DND-41 (cell line): ENCODE results near the gene CREB3L1.

Experiments used
- ATAC-seq: fragments of 200-7000 bp; cut with Tn5 transposase; 3 replicates; pipeline ENCODE4 v1.9.1; 2021; ENCODE audit warnings: low read depth; ENCODE audit not compliant: insufficient read depth
- DNase-seq: peaks from one replicate; pipeline ENCODE4 v3.0.0-alpha.2; 2020
- H2AFZ ChIP-seq: 2 replicates; pipeline ENCODE4 v1.6.0; 2012; ENCODE audit warnings: low read depth, low read length
- H3K27ac ChIP-seq: 2 replicates; pipeline ENCODE4 v1.5.1; 2012; ENCODE audit warnings: low read length, inconsistent platforms
- H3K27me3 ChIP-seq: fragments of 200-600 bp; sonication (generic); 2 replicates; pipeline ENCODE4 v1.6.0; 2012; ENCODE audit warnings: low read length, mild to moderate bottlenecking, inconsistent platforms; ENCODE audit not compliant: insufficient read depth, poor library complexity
- H3K36me3 ChIP-seq: 2 replicates; pipeline ENCODE4 v1.5.1; 2012; ENCODE audit warnings: low read length, inconsistent platforms; ENCODE audit not compliant: insufficient read depth
- H3K4me1 ChIP-seq: 2 replicates; pipeline ENCODE4 v1.5.1; 2012; ENCODE audit warnings: mild to moderate bottlenecking, low read length; ENCODE audit not compliant: insufficient read depth
- H3K4me2 ChIP-seq: 2 replicates; pipeline ENCODE4 v1.6.0; 2012; ENCODE audit warnings: mild to moderate bottlenecking, moderate library complexity, low read length, inconsistent platforms; ENCODE audit not compliant: insufficient read depth
- H3K4me3 ChIP-seq, 2 experiments: fragments of 200-600 bp in 1 of 2; shearing (Covaris generic) in 1 of 2; 2 replicates each; pipeline ENCODE4 v1.5.1; 2012 to 2016; ENCODE audit warnings: inconsistent platforms in 2 of 2, low read length in 2 of 2, mild to moderate bottlenecking in 2 of 2, low read depth in 1 of 2, moderate library complexity in 1 of 2
- H3K79me2 ChIP-seq: 2 replicates; pipeline ENCODE4 v1.6.0; 2012; ENCODE audit warnings: low read length, inconsistent platforms; ENCODE audit not compliant: insufficient read depth
- H3K9ac ChIP-seq: 2 replicates; pipeline ENCODE4 v1.6.0; 2012; ENCODE audit warnings: low read depth, mild to moderate bottlenecking, inconsistent platforms, low read length, moderate library complexity
- H3K9me3 ChIP-seq: 2 replicates; pipeline ENCODE4 v1.5.1; 2012; ENCODE audit warnings: low read length, moderate library complexity, mild to moderate bottlenecking, inconsistent platforms; ENCODE audit not compliant: insufficient read depth, severe bottlenecking
- H4K20me1 ChIP-seq: 2 replicates; pipeline ENCODE4 v1.6.0; 2012; ENCODE audit warnings: low read length; ENCODE audit not compliant: insufficient read depth
- EZH2 ChIP-seq: IDR thresholded peaks from 3 replicates; pipeline ENCODE4 v1.6.1; 2012; ENCODE audit warnings: borderline replicate concordance, low read depth, mild to moderate bottlenecking, moderate library complexity, low read length, inconsistent platforms; ENCODE audit not compliant: severe bottlenecking
- TF ChIP-seq, protein P1 (sequence below): IDR thresholded peaks from 2 replicates; pipeline ENCODE4 v1.5.1; 2012; ENCODE audit warnings: borderline replicate concordance, low read length, moderate library complexity, mild to moderate bottlenecking; ENCODE audit not compliant: poor library complexity, severe bottlenecking; ENCODE audit errors: extremely low read depth

Gene CREB3L1

DNA sequence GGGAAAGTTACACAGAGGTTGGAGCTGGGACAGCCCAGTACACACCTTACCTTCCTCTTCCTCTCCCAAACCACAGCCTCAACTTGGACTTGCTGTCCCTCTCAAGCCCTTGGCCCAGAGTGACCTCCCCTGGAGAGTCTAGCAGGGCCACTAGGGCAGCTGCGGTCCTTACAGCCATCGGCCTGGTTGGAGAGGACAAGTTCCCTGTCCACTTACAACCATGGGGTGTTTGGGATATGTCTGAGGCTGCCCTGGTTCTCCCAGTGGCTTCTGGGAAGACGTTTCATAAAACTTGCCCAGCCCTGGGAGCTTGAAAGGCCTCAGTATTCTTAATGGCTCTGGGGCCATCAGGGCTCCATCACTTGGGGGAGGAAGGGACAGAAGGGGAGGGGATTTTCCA, 56.7 kb downstream of the CREB3L1 start:
- ATAC-seq (no peak), DNase-seq (no peak)
- Histone ChIP-seq H3K9ac (no peak overlapping the region), H3K79me2 (no peaks in the 10 kb centered on the region), H3K4me2 (no peak overlapping the region), H3K4me1 (peaks cover 47% of the 10 kb centered on the region), H3K4me3 (no peak overlapping the region), H3K27ac (no peak overlapping the region), H2AFZ (no peak overlapping the region), H3K36me3 (no peaks in the 10 kb centered on the region), H3K9me3 (no peaks in the 10 kb centered on the region), H4K20me1 (peaks cover 33% of the 10 kb centered on the region), H3K27me3 (peaks cover 44% of the 10 kb centered on the region)
- TF ChIP-seq, protein P1, sequence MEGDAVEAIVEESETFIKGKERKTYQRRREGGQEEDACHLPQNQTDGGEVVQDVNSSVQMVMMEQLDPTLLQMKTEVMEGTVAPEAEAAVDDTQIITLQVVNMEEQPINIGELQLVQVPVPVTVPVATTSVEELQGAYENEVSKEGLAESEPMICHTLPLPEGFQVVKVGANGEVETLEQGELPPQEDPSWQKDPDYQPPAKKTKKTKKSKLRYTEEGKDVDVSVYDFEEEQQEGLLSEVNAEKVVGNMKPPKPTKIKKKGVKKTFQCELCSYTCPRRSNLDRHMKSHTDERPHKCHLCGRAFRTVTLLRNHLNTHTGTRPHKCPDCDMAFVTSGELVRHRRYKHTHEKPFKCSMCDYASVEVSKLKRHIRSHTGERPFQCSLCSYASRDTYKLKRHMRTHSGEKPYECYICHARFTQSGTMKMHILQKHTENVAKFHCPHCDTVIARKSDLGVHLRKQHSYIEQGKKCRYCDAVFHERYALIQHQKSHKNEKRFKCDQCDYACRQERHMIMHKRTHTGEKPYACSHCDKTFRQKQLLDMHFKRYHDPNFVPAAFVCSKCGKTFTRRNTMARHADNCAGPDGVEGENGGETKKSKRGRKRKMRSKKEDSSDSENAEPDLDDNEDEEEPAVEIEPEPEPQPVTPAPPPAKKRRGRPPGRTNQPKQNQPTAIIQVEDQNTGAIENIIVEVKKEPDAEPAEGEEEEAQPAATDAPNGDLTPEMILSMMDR, result no peak
- no peak for TF ChIP-seq EZH2

DNA sequence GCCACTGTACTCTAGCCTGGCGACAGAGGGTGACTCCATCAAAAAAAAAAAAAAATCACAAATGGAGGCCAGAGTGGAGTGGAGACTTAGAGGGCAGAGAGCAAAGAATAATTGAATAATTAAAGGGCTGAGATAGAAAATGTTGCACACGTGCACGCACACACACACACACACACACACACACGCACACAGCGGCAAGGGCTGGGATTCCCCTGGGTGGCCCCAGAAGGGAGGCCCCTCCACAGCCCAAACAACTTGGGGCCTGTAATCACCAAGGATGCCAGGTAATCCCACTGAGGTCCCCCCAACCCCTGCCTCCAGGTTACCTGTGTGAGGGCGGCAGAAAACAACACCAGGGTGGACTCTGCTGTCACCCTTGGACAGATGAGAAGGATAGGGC, 57.8 kb downstream of the CREB3L1 start:
- no peaks in the 10 kb centered on the region for H3K79me2 ChIP-seq
- no peak overlapping the region for H3K9ac ChIP-seq
- peaks cover 37% of the 10 kb centered on the region for H3K4me1 ChIP-seq
- no peak for DNase-seq
- no peaks in the 10 kb centered on the region for H3K36me3 ChIP-seq
- H3K4me3 ChIP-seq, result no peak overlapping the region
- no peak overlapping the region for H3K4me2 ChIP-seq
- TF ChIP-seq, protein P1, result no peak
- no peak for TF ChIP-seq EZH2
- H3K9me3 ChIP-seq, result no peaks in the 10 kb centered on the region
- ATAC-seq, result no peak
- H2AFZ ChIP-seq, result no peak overlapping the region
- H3K27me3 ChIP-seq, result peaks cover 38% of the 10 kb centered on the region
- peaks cover 25% of the 10 kb centered on the region for H4K20me1 ChIP-seq
- no peak overlapping the region for H3K27ac ChIP-seq

DNA sequence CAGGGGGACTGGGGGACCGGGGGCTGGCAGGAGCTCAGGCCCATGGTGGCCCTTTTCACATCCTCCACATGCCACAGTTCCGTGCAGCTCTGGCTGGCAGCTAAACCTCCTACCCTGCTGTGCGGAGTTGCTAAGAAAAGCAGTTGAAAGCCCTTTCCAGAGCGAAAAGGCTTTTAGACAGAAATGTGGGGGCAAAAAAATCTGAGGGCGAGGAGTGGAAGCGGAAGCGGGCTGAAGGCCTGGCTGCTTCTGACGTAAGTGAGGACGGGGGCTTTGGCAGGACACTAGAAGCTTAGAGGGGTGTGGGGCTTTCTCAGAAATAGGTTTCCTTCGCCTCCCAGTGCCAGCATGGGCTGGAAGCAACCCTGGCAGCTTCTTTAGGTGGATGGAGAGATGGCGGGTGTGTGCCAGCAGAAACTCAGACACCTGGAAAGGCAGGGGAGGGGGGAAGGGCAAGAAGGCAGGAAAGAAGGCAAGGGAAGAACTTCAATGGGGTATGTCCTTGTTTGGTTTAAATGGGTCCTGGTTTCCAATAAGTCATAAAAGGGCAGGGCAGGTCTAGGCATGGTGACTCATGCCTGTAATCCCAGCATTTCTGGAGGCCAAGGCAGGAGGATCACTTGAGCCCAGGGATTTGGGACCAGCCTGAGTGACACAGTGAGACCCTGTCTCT, 58.6 kb downstream of the CREB3L1 start:
- H4K20me1 ChIP-seq, result peaks cover 20% of the 10 kb centered on the region
- no peaks in the 10 kb centered on the region for H3K36me3 ChIP-seq
- ATAC-seq (no peak), DNase-seq (no peak)
- H3K4me1 ChIP-seq, result peaks cover 31% of the 10 kb centered on the region
- TF ChIP-seq, protein P1, result no peak
- no peak for TF ChIP-seq EZH2
- H3K27ac ChIP-seq, result no peak overlapping the region
- H2AFZ ChIP-seq, result no peak overlapping the region
- no peak overlapping the region for H3K4me2 ChIP-seq
- no peaks in the 10 kb centered on the region for H3K9me3 ChIP-seq
- H3K9ac ChIP-seq, result no peak overlapping the region
- H3K4me3 ChIP-seq, result no peak overlapping the region
- H3K79me2 ChIP-seq, result no peaks in the 10 kb centered on the region
- peaks cover 38% of the 10 kb centered on the region for H3K27me3 ChIP-seq
